Naive B cell (primary cell): ENCODE results near the gene PDGFC. TPM values are rescaled to one million over a fixed set of nuclear protein-coding genes. Genes with fewer than 3 reads are reported as not detected.
A peak's percentile ranks its signal among the peaks of the same experiment; 100 is the strongest.

ENCODE experiments used
- ATAC-seq, 2 donors: fragments of 150-1000 bp; cut with Tn5 transposase; 2 replicates each; pipeline ENCODE4 v1.10.0; 2021; ENCODE audit warnings: low read depth in 2 of 2, mild to moderate bottlenecking in 2 of 2, moderate library complexity in 2 of 2
- DNase-seq: peaks from one replicate; pipeline ENCODE4 v3.0.0; 2022
- H3K27ac Mint-ChIP-seq, 6 donors: one replicate each; pipeline ENCODE4 v1.8.0; 2020 to 2022; ENCODE audit warnings: mild to moderate bottlenecking in 6 of 6, mixed read lengths in 6 of 6, moderate library complexity in 5 of 6, inconsistent platforms in 2 of 6
- H3K27me3 Mint-ChIP-seq, 3 donors: one replicate each; pipeline ENCODE4 v1.8.0; 2021 to 2022; ENCODE audit warnings: mixed read lengths in 3 of 3, mild to moderate bottlenecking in 1 of 3
- H3K36me3 Mint-ChIP-seq, 2 donors: one replicate each; pipeline ENCODE4 v1.8.0; 2020 to 2022; ENCODE audit warnings: mixed read lengths in 2 of 2, inconsistent platforms in 1 of 2, mild to moderate bottlenecking in 1 of 2
- H3K4me1 Mint-ChIP-seq, 3 donors: one replicate each; pipeline ENCODE4 v1.8.0; 2020 to 2022; ENCODE audit warnings: mixed read lengths in 3 of 3, inconsistent platforms in 1 of 3, mild to moderate bottlenecking in 1 of 3, moderate library complexity in 1 of 3
- H3K4me3 Mint-ChIP-seq, 8 donors: one replicate each; pipeline ENCODE4 v1.8.0; 2020 to 2022; ENCODE audit warnings: mild to moderate bottlenecking in 8 of 8, mixed read lengths in 8 of 8, moderate library complexity in 8 of 8, inconsistent platforms in 2 of 8
- H3K9me3 Mint-ChIP-seq, 7 donors: one replicate each; pipeline ENCODE4 v1.8.0; 2020 to 2022; ENCODE audit warnings: mixed read lengths in 7 of 7, mild to moderate bottlenecking in 5 of 7, inconsistent platforms in 2 of 7, moderate library complexity in 1 of 7
- polyA plus RNA-seq, 6 donors: library from polyadenylated mRNA; unstranded; fragments of 300-500 nt; fragmentation: Illumina TruSeq; gene quantifications; one replicate each; pipeline ENCODE4 v1.2.3, GENCODE V29; 2021; ENCODE audit warnings: low read depth in 6 of 6

Gene PDGFC
- polyA plus RNA-seq, 6 donors from 2014 or later: 0.17 to 0.45 TPM; not detected in 4

DNA sequence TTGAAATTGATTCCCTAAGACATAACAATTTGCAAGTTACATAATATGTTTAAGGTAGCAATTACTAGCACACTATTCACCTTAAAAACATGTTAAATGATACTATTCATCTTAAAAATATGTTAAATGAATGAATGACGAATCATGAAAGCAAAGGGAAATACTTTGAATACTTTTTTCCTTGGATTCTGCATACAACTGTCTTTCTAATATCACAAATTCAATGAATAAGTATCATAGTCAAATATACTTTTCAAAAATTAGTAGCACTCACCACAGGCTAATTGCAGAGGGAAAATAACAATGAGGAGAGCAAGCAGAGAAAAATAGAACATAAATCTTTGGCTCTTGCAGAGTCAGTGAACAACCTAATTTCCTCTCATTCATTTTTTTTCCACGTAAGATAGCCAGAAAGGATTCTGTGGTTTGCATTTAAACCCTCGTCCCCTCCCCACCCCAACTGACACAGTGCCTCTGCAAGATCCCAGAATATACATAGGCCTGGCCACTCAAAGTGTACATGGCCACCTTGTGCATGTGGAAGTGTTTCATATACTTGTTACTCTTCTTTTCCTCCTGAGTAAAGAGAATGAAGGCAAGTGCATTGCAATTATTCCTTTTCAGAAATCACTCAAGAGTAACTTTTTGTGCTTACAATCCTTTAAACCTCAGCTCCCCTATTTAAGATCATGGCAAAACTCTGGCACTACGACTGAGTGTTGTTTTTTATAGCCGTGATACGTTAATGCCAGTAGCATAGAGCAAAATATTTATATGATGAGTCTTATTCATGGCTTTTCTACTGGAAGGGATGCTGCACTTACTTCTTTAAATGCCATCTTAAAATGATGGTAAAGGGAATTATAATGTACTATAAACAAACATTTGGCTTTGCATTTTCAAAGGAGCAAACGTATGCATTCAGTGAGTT, 236.4 kb downstream of the PDGFC start:
- no peak overlapping the region for H3K4me3 Mint-ChIP-seq

DNA sequence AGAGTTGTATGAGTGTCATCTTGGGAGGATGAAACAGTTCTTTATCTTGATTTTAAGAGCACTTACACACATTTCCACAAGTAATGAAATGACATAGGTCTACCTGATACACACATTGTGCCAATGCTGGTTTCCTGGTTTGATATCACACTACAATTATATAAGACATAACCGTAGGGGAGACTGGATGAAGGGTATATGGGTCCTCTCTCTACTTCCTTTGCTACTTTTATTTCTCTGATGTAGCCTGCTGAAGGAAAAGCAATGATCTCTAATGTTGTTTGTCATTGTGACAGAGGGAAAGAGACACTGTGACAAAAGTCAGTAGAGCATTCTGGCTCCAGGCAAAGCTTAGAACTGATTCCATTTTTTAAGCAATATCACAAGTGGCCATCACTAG, 238.0 kb downstream of the PDGFC start:
- H3K36me3 Mint-ChIP-seq: no peaks in the 10 kb centered on the region
- peaks cover 10 to 31% (median 15%) of the 10 kb centered on the region in 7 donors for H3K9me3 Mint-ChIP-seq
- DNase-seq (no peak), ATAC-seq (no peak)
- H3K4me1 Mint-ChIP-seq: no peaks in the 10 kb centered on the region
- H3K4me3 Mint-ChIP-seq: no peak overlapping the region
- no peak overlapping the region for H3K27ac Mint-ChIP-seq
- H3K27me3 Mint-ChIP-seq: peaks cover 0 to 4% (median 0%) of the 10 kb centered on the region in 3 donors

More for the DNA sequence above, 236.4 kb downstream of the PDGFC start:
- no peak overlapping the region for H3K27ac Mint-ChIP-seq
- H3K36me3 Mint-ChIP-seq: no peaks in the 10 kb centered on the region
- DNase-seq (no peak), ATAC-seq (no peak)
- H3K27me3 Mint-ChIP-seq: peaks cover 0 to 4% (median 0%) of the 10 kb centered on the region in 3 donors
- H3K9me3 Mint-ChIP-seq: peaks cover 12 to 31% (median 15%) of the 10 kb centered on the region in 7 donors
- no peaks in the 10 kb centered on the region for H3K4me1 Mint-ChIP-seq

- no peak for DNase-seq
- Mint-ChIP-seq H3K4me1 (no peaks in the 10 kb centered on the region), H3K36me3 (no peaks in the 10 kb centered on the region), H3K9me3 (peaks cover 10 to 28% (median 15%) of the 10 kb centered on the region in 7 donors), H3K27me3 (peaks cover 0 to 4% (median 0%) of the 10 kb centered on the region in 3 donors), H3K4me3 (no peak overlapping the region), H3K27ac (peak overlapping the region in 1 of 6 donors; percentile 9)
- no peak for ATAC-seq
Observed at GRCh38 chr4:156732634-156733033, 239.0 kb downstream of the PDGFC start.

- ATAC-seq: no peak
- Mint-ChIP-seq H3K4me1 (no peaks in the 10 kb centered on the region), H3K9me3 (peaks cover 9 to 23% (median 15%) of the 10 kb centered on the region in 7 donors), H3K27ac (no peak overlapping the region), H3K36me3 (no peaks in the 10 kb centered on the region), H3K4me3 (no peak overlapping the region), H3K27me3 (peaks cover 0 to 1% (median 0%) of the 10 kb centered on the region in 3 donors)
- no peak for DNase-seq
Observed at GRCh38 chr4:156729416-156729815, 242.2 kb downstream of the PDGFC start.

DNA sequence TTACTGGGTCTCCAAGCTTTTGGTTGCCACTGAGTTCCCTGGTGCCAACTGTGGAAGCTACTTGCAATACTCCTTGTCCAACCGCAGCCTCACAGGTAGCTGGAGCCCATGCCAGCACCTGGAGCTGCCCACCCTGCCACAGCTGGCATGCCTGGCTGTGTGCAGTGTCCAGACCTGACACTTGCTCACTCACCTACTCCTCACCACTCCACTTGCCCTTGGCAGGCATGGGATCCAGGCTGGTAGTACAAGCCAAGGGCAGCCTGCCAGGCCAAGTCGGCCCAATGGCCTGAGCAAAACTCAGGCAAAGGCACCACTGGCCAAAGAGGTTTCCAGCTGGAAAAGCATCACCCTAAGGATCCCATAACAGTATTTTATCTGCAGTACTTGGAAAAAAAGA, 246.3 kb downstream of the PDGFC start:
- Mint-ChIP-seq H3K4me3 (no peak overlapping the region), H3K9me3 (no peaks in the 10 kb centered on the region), H3K27ac (no peak overlapping the region), H3K27me3 (no peaks in the 10 kb centered on the region), H3K36me3 (no peaks in the 10 kb centered on the region), H3K4me1 (no peaks in the 10 kb centered on the region)
- DNase-seq (no peak), ATAC-seq (no peak)

- Mint-ChIP-seq H3K36me3 (no peaks in the 10 kb centered on the region), H3K4me3 (no peak overlapping the region), H3K9me3 (peaks cover 0 to 2% (median 0%) of the 10 kb centered on the region in 7 donors), H3K4me1 (no peaks in the 10 kb centered on the region), H3K27ac (no peak overlapping the region), H3K27me3 (no peaks in the 10 kb centered on the region)
- no peak for DNase-seq
- ATAC-seq: no peak
Observed at GRCh38 chr4:156723951-156724668, 247.5 kb downstream of the PDGFC start.

- H3K27ac Mint-ChIP-seq: no peak overlapping the region
- H3K27me3 Mint-ChIP-seq: no peaks in the 10 kb centered on the region
- H3K4me1 Mint-ChIP-seq: no peaks in the 10 kb centered on the region
- H3K4me3 Mint-ChIP-seq: no peak overlapping the region
- DNase-seq: no peak
- peaks cover 0 to 4% (median 0%) of the 10 kb centered on the region in 7 donors for H3K9me3 Mint-ChIP-seq
- no peaks in the 10 kb centered on the region for H3K36me3 Mint-ChIP-seq
- no peak for ATAC-seq
Observed at GRCh38 chr4:156718226-156718625, 253.4 kb downstream of the PDGFC start.

DNA sequence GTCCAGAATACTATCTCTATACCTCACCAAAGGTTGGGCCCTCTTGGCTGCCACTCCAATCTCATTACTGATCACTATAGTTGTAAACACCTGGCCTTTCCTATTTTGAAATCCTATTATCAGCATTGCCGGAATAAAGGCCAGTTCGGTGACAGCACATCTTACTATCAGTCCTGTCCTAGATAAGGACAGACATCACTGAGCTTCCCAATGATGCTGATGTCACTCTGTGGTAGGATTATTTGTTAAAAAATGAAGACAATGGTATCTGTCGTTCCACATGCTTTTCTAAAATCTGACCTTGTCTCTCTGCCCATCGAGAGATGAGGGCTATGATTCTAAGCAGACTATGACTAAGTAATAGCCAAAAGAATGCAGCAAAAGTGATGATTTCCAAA, 260.4 kb downstream of the PDGFC start:
- no peak overlapping the region for H3K4me3 Mint-ChIP-seq
- H3K9me3 Mint-ChIP-seq: peaks cover 0 to 1% (median 0%) of the 10 kb centered on the region in 7 donors
- H3K36me3 Mint-ChIP-seq: no peaks in the 10 kb centered on the region
- no peaks in the 10 kb centered on the region for H3K27me3 Mint-ChIP-seq
- no peaks in the 10 kb centered on the region for H3K4me1 Mint-ChIP-seq
- no peak overlapping the region for H3K27ac Mint-ChIP-seq
- ATAC-seq: no peak
- DNase-seq: no peak

Other genes with a start within 250 kb of the PDGFC start
- gene GLRB, start 104.4 kb upstream of the PDGFC start, polyA plus RNA-seq: not detected
- not detected for gene GRIA2, start 248.9 kb upstream of the PDGFC start, polyA plus RNA-seq